SU-DHL-6 (cell line): Measurements from ENCODE around the gene TNS3.

ENCODE experiments used
- H2AFZ ChIP-seq: fragments of 200-600 bp; sonication (generic); 2 replicates; pipeline ENCODE4 v1.6.1; 2014; ENCODE audit warnings: low read depth, mild to moderate bottlenecking, moderate library complexity, mixed read lengths, antibody characterized with exemption, low read length; ENCODE audit not compliant: severe bottlenecking
- H3F3A ChIP-seq: fragments of 200-600 bp; shearing (Covaris generic); 2 replicates; pipeline ENCODE4 v1.6.0; 2016; ENCODE audit warnings: antibody characterized with exemption, mild to moderate bottlenecking; ENCODE audit not compliant: insufficient read depth
- H3K27ac ChIP-seq: fragments of 200-600 bp; sonication (generic); 2 replicates; pipeline ENCODE4 v1.5.1; 2016; ENCODE audit warnings: low read depth, mild to moderate bottlenecking, low read length, moderate library complexity, mixed read lengths
- H3K27me3 ChIP-seq: fragments of 200-600 bp; sonication (generic), shearing (Covaris generic); 2 replicates; pipeline ENCODE4 v1.6.0; 2014; ENCODE audit warnings: mild to moderate bottlenecking, low read length
- H3K36me3 ChIP-seq: fragments of 200-600 bp; sonication (generic); 2 replicates; pipeline ENCODE4 v1.6.1; 2014; ENCODE audit warnings: mild to moderate bottlenecking, low read length, mixed read lengths
- H3K4me2 ChIP-seq: fragments of 300-600, 200-600 bp; shearing (Covaris generic), sonication (generic); 2 replicates; pipeline ENCODE4 v1.6.0; 2014; ENCODE audit warnings: low read length, low read depth, mild to moderate bottlenecking; ENCODE audit not compliant: poor library complexity, severe bottlenecking
- H3K4me3 ChIP-seq: fragments of 200-600 bp; sonication (generic); 2 replicates; pipeline ENCODE4 v1.5.1; 2014; ENCODE audit warnings: antibody characterized with exemption, low read length, mild to moderate bottlenecking, mixed read lengths; ENCODE audit not compliant: insufficient read depth, poor library complexity, severe bottlenecking
- H3K79me2 ChIP-seq: fragments of 200-600 bp; sonication (generic); 2 replicates; pipeline ENCODE4 v1.6.1; 2014; ENCODE audit warnings: mild to moderate bottlenecking, low read length, moderate library complexity; ENCODE audit not compliant: insufficient read depth
- H3K9ac ChIP-seq: fragments of 200-600 bp; sonication (generic); 2 replicates; pipeline ENCODE4 v1.7.0; 2014; ENCODE audit warnings: mild to moderate bottlenecking, low read length
- H3K9me2 ChIP-seq: fragments of 200-600 bp; sonication (generic); replicated peaks from 2 replicates; pipeline ENCODE4 v1.6.1; 2014; ENCODE audit warnings: low read length; ENCODE audit not compliant: insufficient read depth
- H3K9me3 ChIP-seq: fragments of 200-600 bp; sonication (generic); 2 replicates; pipeline ENCODE4 v1.6.1; 2014; ENCODE audit warnings: low read length, mixed read lengths; ENCODE audit not compliant: insufficient read depth
- H4K20me1 ChIP-seq: fragments of 200-600 bp; sonication (generic); 2 replicates; pipeline ENCODE4 v1.6.1; 2014; ENCODE audit warnings: low read depth, mild to moderate bottlenecking, antibody characterized with exemption, low read length, moderate library complexity, mixed read lengths
- EZH2phosphoT487 ChIP-seq: fragments of 200-600 bp; sonication (generic), shearing (Covaris generic); conservative IDR thresholded peaks from 2 replicates; pipeline ENCODE4 v1.6.1; 2018; ENCODE audit warnings: mild to moderate bottlenecking, antibody characterized with exemption, low read length, moderate library complexity, mixed read lengths
- TF ChIP-seq, protein P1 (sequence below): fragments of 200-600 bp; sonication (generic); IDR thresholded peaks from one replicate; pipeline ENCODE4 v1.5.1; 2017; ENCODE audit warnings: antibody characterized with exemption, mild to moderate bottlenecking, low read length, moderate library complexity; ENCODE audit not compliant: insufficient read depth, poor library complexity, severe bottlenecking

TNS3 gene

DNA sequence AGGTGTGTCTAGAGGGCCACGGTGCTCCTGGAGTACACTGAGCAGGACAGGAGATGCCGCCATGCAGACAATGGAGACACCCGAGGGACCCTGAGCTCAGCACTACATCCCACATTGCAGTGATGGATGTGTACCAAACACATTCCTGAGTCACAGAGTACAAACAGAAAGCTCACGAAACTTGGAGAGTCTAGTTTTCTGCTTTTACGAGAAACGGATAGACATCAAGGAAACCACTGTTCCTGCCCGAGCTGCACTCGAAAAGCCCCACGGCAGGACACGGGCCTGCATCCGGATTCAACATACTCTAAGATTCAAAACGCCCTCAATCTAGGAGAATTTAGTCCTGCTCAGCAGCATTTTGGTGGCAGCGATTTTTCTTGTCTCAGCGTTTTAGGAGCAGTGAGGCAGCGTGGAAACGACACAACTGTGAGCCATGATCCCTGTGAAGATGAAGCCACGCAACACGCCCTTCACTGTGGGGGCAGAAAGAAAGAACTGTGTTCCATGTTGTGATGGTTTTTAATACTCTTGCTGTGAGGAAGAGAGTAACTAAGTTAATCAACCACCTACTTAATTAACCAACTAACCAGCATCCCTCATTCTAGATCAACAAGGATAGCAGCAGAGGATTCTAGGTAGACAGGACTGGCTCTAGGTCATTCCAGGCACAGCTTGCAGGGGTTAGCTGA is 3.2 kb downstream of the TNS3 start:
- H3K27ac ChIP-seq = peak overlapping the region; percentile 69
- no peaks in the 10 kb centered on the region for H3K9me3 ChIP-seq
- no peak overlapping the region for H2AFZ ChIP-seq
- H3K27me3 ChIP-seq = no peaks in the 10 kb centered on the region
- H3K9me2 ChIP-seq = no peaks in the 10 kb centered on the region
- no peaks in the 10 kb centered on the region for H4K20me1 ChIP-seq
- peak overlapping the region; percentile 83 for H3K9ac ChIP-seq
- peak overlapping the region; percentile 81 for H3K4me2 ChIP-seq
- H3F3A ChIP-seq = peaks cover 43% of the 10 kb centered on the region
- H3K79me2 ChIP-seq = peaks cover 74% of the 10 kb centered on the region
- H3K36me3 ChIP-seq = no peaks in the 10 kb centered on the region
- H3K4me3 ChIP-seq = no peak overlapping the region
- TF ChIP-seq, protein P1, sequence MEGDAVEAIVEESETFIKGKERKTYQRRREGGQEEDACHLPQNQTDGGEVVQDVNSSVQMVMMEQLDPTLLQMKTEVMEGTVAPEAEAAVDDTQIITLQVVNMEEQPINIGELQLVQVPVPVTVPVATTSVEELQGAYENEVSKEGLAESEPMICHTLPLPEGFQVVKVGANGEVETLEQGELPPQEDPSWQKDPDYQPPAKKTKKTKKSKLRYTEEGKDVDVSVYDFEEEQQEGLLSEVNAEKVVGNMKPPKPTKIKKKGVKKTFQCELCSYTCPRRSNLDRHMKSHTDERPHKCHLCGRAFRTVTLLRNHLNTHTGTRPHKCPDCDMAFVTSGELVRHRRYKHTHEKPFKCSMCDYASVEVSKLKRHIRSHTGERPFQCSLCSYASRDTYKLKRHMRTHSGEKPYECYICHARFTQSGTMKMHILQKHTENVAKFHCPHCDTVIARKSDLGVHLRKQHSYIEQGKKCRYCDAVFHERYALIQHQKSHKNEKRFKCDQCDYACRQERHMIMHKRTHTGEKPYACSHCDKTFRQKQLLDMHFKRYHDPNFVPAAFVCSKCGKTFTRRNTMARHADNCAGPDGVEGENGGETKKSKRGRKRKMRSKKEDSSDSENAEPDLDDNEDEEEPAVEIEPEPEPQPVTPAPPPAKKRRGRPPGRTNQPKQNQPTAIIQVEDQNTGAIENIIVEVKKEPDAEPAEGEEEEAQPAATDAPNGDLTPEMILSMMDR = no peak
- no peak for TF ChIP-seq EZH2phosphoT487

- peak overlapping the region; percentile 72 for H3K27ac ChIP-seq
- peak overlapping the region; percentile 12 for H3K9ac ChIP-seq
These were observed 4.5 kb downstream of the TNS3 start for GRCh38 chr7:47577321-47577919.

GRCh38 chr7:47576866-47577306 is 5.0 kb downstream of the TNS3 start:
- Histone ChIP-seq H3K79me2 (peaks cover 92% of the 10 kb centered on the region), H3K9me3 (no peaks in the 10 kb centered on the region), H2AFZ (no peak overlapping the region), H3K4me3 (no peak overlapping the region), H3K27me3 (no peaks in the 10 kb centered on the region), H3K27ac (peak overlapping the region; percentile 72), H4K20me1 (no peaks in the 10 kb centered on the region), H3F3A (peaks cover 43% of the 10 kb centered on the region), H3K4me2 (peak overlapping the region; percentile 37), H3K36me3 (no peaks in the 10 kb centered on the region), H3K9me2 (no peaks in the 10 kb centered on the region), H3K9ac (peak overlapping the region; percentile 12)
- TF ChIP-seq, protein P1 = no peak
- TF ChIP-seq EZH2phosphoT487 = no peak

More at GRCh38 chr7:47577321-47577919, 4.5 kb downstream of the TNS3 start:
- Histone ChIP-seq H2AFZ (no peak overlapping the region), H3K27me3 (no peaks in the 10 kb centered on the region), H3F3A (peaks cover 43% of the 10 kb centered on the region), H3K36me3 (no peaks in the 10 kb centered on the region), H3K9me2 (no peaks in the 10 kb centered on the region), H3K4me3 (peak overlapping the region; percentile 7), H3K79me2 (peaks cover 87% of the 10 kb centered on the region), H4K20me1 (no peaks in the 10 kb centered on the region), H3K4me2 (peak overlapping the region; percentile 37), H3K9me3 (no peaks in the 10 kb centered on the region)
- no peak for TF ChIP-seq EZH2phosphoT487
- TF ChIP-seq, protein P1 = no peak
